ENCODE measurements around the gene RAX. TPM values are rescaled to one million over a fixed set of nuclear protein-coding genes. Genes with fewer than 3 reads are reported as not detected.

The RAX gene
- total RNA-seq, 1 donor from 2014 or later: not detected

DNA sequence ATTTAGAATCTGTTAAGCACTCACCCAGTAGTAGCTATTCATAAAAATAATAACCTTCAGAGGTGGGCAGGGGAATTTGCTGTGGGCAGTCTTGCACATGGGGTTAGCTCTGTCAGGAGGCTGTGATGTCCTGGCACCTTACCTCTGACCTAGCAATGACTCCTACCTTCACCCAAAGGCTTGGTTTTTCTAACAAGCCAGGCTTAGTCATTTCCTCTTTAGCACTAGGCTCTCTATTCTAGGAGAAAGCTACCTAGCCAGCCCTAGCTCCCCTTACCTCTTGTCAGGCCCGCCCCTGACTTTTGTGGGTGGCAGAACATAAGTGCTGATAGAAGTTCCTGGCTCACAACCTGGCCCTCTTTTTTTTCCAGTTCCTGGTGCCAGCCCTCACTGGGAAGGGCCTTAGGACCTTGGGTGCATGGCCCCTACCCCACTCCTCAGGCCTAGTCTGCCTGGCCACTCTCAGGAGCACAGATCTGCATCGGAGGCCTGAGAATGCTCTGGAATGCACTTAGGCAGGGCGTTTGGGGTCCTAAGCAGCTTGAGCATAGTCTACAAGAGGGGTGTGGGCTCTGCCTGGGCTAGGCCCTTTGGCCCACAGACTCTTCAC is 27.5 kb upstream of the RAX start:
- Mint-ChIP-seq H3K36me3 (ENCODE audit: low read depth) (no peaks in the 10 kb centered on the region), H3K9me3 (ENCODE audit: low read depth) (no peaks in the 10 kb centered on the region), H3K27me3 (ENCODE audit: low read depth) (peaks cover 43% of the 10 kb centered on the region), H3K4me1 (ENCODE audit: low read depth) (no peaks in the 10 kb centered on the region), H3K4me3 (ENCODE audit: unreplicated experiment) (no peak overlapping the region), H3K27ac (ENCODE audit: unreplicated experiment) (no peak overlapping the region)
- TF ChIP-seq, protein P1, sequence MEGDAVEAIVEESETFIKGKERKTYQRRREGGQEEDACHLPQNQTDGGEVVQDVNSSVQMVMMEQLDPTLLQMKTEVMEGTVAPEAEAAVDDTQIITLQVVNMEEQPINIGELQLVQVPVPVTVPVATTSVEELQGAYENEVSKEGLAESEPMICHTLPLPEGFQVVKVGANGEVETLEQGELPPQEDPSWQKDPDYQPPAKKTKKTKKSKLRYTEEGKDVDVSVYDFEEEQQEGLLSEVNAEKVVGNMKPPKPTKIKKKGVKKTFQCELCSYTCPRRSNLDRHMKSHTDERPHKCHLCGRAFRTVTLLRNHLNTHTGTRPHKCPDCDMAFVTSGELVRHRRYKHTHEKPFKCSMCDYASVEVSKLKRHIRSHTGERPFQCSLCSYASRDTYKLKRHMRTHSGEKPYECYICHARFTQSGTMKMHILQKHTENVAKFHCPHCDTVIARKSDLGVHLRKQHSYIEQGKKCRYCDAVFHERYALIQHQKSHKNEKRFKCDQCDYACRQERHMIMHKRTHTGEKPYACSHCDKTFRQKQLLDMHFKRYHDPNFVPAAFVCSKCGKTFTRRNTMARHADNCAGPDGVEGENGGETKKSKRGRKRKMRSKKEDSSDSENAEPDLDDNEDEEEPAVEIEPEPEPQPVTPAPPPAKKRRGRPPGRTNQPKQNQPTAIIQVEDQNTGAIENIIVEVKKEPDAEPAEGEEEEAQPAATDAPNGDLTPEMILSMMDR (IDR thresholded peaks at IDR 0.05): no peak
- DNase-seq (ENCODE audit: low spot score): no peak

DNA sequence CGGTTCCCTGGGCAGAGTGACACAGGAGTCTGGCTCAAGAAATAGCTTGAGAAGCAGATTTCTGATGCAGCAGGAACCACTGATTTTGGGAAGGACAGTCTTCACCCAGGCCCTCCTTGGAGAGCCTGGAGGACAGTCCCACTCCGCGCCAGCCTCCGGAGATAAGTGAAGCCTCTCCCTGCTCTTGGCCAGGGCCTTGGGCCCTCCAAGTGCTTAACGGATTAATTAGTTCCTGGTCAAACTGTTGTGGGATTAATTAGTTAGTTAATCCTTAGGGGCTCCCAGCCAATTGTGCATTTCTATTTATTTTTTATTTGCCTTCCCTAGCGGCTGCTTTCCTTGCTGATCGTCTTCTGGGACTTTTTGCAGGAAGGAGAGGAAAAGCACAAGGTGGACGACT is 25.6 kb upstream of the RAX start:
- TF ChIP-seq, protein P1 (IDR thresholded peaks at IDR 0.05): no peak
- Mint-ChIP-seq H3K27me3 (ENCODE audit: low read depth) (peaks cover 49% of the 10 kb centered on the region), H3K9me3 (ENCODE audit: low read depth) (no peaks in the 10 kb centered on the region), H3K4me1 (ENCODE audit: low read depth) (no peaks in the 10 kb centered on the region), H3K4me3 (ENCODE audit: unreplicated experiment) (no peak overlapping the region), H3K27ac (ENCODE audit: unreplicated experiment) (no peak overlapping the region), H3K36me3 (ENCODE audit: low read depth) (no peaks in the 10 kb centered on the region)
- DNase-seq (ENCODE audit: low spot score): no peak

GRCh38 chr18:59293317-59293716 is 20.1 kb upstream of the RAX start:
- peaks cover 4% of the 10 kb centered on the region for H3K9me3 Mint-ChIP-seq (ENCODE audit: low read depth)
- TF ChIP-seq, protein P1 (IDR thresholded peaks at IDR 0.05): no peak
- no peak overlapping the region for H3K4me3 Mint-ChIP-seq (ENCODE audit: unreplicated experiment)
- H3K4me1 Mint-ChIP-seq (ENCODE audit: low read depth): no peaks in the 10 kb centered on the region
- H3K36me3 Mint-ChIP-seq (ENCODE audit: low read depth): peaks cover 3% of the 10 kb centered on the region
- DNase-seq (ENCODE audit: low spot score): no peak
- H3K27ac Mint-ChIP-seq (ENCODE audit: unreplicated experiment): no peak overlapping the region
- peaks cover 61% of the 10 kb centered on the region for H3K27me3 Mint-ChIP-seq (ENCODE audit: low read depth)

DNA sequence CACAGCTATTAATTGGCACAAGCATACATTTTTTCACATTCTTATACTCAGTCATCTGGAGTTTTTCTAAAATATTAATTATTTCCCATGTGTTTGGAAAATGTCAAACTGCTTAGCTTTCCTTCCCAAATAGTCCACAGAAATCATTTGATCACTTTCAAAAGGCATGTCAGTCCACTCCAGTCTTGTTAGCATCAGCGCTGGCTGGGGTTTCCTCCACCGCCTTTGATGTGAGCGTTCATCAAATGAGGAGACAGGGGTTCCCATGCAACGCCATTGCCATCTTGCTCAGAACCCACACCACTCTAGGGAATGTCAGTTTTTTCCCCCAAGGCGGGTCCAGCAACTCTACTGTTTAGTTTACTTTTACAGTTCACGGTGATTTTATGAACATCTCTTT is 13.1 kb upstream of the RAX start:
- no peak for DNase-seq (ENCODE audit: low spot score)
- Mint-ChIP-seq H3K4me1 (ENCODE audit: low read depth) (no peaks in the 10 kb centered on the region), H3K4me3 (ENCODE audit: unreplicated experiment) (no peak overlapping the region), H3K36me3 (ENCODE audit: low read depth) (no peaks in the 10 kb centered on the region), H3K27ac (ENCODE audit: unreplicated experiment) (no peak overlapping the region), H3K9me3 (ENCODE audit: low read depth) (peaks cover 4% of the 10 kb centered on the region), H3K27me3 (ENCODE audit: low read depth) (peaks cover 71% of the 10 kb centered on the region)
- TF ChIP-seq, protein P1 (IDR thresholded peaks at IDR 0.05): no peak

GRCh38 chr18:59282341-59282740 is 9.1 kb upstream of the RAX start:
- Mint-ChIP-seq H3K4me1 (ENCODE audit: low read depth) (no peaks in the 10 kb centered on the region), H3K36me3 (ENCODE audit: low read depth) (no peaks in the 10 kb centered on the region), H3K27me3 (ENCODE audit: low read depth) (peaks cover 85% of the 10 kb centered on the region), H3K9me3 (ENCODE audit: low read depth) (no peaks in the 10 kb centered on the region), H3K4me3 (ENCODE audit: unreplicated experiment) (no peak overlapping the region), H3K27ac (ENCODE audit: unreplicated experiment) (no peak overlapping the region)
- TF ChIP-seq, protein P1 (IDR thresholded peaks at IDR 0.05): no peak
- DNase-seq (ENCODE audit: low spot score): no peak

Measured in chondrocyte (in vitro differentiated cells).